ENCODE data around the gene FGF12. TPM values are rescaled to one million over a fixed set of nuclear protein-coding genes. Genes with fewer than 3 reads are reported as not detected.

FGF12 gene
- total RNA-seq, 1 experiment from 2014 or later = not detected

DNA sequence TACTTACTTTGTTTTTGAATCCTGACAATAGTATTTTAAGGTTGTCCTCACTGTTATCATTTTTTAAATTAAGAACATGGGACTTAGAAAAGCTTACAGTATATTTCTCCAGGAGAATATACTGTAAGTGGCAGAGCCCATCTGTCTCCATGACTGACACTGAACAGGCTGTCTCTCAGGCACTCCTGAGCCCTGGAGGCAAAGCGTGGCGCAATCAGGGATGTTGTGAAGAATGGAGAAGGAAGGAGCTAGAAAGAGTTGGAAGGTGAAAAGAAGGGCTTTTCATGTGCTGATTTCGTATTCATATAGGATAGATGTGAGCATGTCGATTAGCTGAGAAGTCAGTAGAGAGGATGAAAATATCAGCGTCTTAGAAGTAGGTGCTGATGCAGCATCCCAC lies 41.5 kb downstream of the FGF12 start:
- no peak for DNase-seq (ENCODE audit: low read depth)

DNA sequence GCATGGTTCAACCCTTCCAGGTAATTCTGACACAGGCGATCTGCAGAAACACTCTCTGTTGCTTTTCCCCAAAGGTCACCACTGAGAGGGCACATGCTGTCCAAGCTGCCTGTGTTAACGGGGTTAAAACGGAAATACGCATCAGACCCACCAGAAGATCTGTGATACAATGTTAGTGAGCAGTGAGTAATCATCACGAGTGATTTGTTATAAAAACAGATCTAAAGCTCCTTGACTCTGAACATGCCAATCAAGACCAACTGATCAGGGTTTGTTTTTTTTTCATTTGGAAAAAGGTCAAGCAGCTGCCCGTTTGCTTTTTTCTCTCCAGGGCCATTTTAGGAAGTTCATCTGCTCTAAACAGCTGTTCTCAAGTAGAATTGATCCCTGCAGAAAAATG lies 43.2 kb downstream of the FGF12 start:
- DNase-seq (ENCODE audit: low read depth) = peak; percentile 41

- no peak for DNase-seq (ENCODE audit: low read depth)
These were observed 51.2 kb downstream of the FGF12 start for GRCh38 chr3:192675958-192676649.

DNA sequence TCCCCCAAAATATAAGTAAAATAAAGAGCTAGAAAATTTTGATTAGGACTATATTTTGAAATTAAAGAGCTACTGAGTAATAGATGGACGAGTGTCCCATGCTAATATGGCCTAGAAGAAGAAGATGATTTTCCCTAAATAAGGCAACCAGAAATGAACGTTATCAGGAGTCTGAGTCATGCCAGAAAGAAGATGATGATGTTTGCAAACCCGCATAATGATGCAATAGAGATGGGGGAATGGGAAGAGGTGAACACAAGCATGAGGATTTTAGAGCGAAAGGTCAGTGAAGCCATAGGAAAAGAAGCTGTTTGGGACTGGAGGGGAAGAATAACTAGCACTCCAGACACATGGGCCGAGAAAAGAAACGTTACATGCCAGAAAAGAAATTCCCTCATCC lies 71.7 kb downstream of the FGF12 start:
- DNase-seq (ENCODE audit: low read depth) = no peak

DNA sequence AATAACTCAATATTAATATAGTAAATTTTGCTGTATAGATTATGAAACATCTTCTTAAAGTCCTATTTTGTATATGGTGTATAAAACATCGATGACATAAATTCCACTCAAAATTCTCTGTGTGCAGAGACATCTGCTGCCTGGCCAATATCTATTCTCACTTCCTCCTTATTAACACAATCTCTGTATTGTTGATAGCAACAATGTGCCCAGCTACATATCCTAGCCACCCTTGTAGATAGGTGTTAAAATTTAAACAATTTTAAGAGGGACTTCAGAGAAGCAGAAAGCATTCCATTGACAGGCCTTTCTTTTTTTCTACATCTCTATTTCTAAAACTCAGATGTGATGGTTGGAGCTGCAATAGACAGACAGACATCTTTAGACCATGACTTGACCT lies 72.3 kb downstream of the FGF12 start:
- no peak for DNase-seq (ENCODE audit: low read depth)

DNA sequence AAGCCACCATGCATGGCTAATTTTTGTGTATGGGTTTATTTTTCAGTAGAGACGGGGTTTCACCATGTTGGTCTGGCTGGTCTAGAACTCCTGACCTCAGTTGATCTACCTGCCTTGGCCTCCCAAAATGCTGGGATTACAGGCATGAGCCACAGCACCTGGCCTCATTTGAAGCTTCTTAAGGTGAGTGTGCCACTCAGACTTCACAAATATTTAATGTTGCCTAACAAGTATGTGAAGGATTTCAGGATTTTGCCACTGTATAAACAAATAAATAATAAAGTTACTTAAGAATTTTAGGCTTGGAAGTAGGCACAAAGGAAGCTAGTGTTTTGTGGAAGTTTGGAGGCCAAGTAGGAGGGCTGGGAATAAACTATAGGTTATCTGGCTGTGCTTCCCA lies 73.5 kb downstream of the FGF12 start:
- no peak for DNase-seq (ENCODE audit: low read depth)

GRCh38 chr3:192652727-192653126 lies 74.6 kb downstream of the FGF12 start:
- DNase-seq (ENCODE audit: low read depth) = no peak

- no peak for DNase-seq (ENCODE audit: low read depth)
These were observed 75.4 kb downstream of the FGF12 start for GRCh38 chr3:192651836-192652512.

- no peak for DNase-seq (ENCODE audit: low read depth)
These were observed 81.9 kb downstream of the FGF12 start for GRCh38 chr3:192645437-192645836.

GRCh38 chr3:192642651-192643050 lies 84.7 kb downstream of the FGF12 start:
- DNase-seq (ENCODE audit: low read depth) = no peak

- no peak for DNase-seq (ENCODE audit: low read depth)
These were observed 85.4 kb downstream of the FGF12 start for GRCh38 chr3:192641919-192642318.

DNA sequence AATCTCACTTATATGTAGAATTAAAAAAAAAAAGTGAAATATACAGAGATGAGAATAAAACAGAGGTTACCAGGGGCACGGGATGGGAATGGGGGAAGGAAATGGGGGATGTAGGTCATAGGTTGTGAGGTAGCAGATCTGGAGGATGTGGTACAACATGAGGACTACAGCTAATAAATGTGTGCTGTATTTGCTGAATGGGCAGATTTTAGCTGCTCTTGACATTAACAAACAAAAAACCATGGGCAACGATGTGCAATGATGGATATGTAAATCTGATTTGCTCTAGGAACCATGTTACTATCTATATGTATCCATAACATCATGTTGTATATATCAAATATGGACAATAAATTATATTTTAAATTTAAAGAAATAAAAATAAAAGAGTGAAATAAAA lies 87.4 kb downstream of the FGF12 start:
- DNase-seq (ENCODE audit: low read depth) = no peak

- DNase-seq (ENCODE audit: low read depth) = no peak
These were observed 89.5 kb downstream of the FGF12 start for GRCh38 chr3:192637803-192638202.

- no peak for DNase-seq (ENCODE audit: low read depth)
These were observed 90.6 kb downstream of the FGF12 start for GRCh38 chr3:192636517-192637444.

GRCh38 chr3:192629429-192629828 lies 97.9 kb downstream of the FGF12 start:
- DNase-seq (ENCODE audit: low read depth) = no peak

- DNase-seq (ENCODE audit: low read depth) = no peak
These were observed 105.4 kb downstream of the FGF12 start for GRCh38 chr3:192621909-192622308.

DNA sequence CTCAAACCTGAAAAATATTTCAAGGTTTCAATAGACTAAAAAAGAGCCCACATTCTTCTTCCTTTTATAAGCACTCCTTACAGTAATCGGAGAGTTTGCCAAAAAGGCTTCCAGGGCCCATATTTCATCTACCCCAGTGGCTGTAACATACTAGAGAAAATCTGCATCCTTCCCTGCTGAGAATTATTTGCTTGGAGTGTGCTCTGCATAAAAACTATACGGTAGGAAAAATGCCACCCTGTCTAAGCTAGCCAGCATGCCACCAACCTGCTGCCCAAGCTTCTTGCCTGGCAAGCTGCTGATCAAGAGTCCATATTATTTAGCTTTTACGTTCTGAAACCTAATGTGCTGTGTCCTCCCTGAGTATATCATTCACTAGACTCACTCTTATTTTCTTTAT lies 107.1 kb downstream of the FGF12 start:
- DNase-seq (ENCODE audit: low read depth) = no peak

- DNase-seq (ENCODE audit: low read depth) = no peak
These were observed 115.9 kb downstream of the FGF12 start for GRCh38 chr3:192611411-192611810.

- no peak for DNase-seq (ENCODE audit: low read depth)
These were observed 118.4 kb downstream of the FGF12 start for GRCh38 chr3:192608726-192609600.

- no peak for DNase-seq (ENCODE audit: low read depth)
These were observed 119.5 kb downstream of the FGF12 start for GRCh38 chr3:192607798-192608197.

DNA sequence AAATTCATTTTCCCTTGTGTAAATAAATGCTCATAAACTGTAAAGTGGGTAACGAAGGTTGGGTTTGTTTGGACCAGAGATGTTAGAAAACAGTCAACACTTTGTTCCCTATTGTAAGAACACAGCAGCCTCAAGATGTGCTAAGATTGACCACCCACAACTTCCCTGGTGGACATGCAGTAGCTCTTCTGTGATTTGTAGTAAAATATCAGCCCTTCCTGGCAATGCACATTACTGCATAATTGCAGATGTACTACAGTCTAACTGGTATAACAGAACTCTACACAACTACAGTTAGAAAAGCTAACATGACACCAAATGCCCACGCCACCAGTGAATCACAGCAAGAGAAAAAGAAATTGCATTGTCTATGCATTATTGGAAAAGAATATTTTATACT lies 129.4 kb downstream of the FGF12 start:
- DNase-seq (ENCODE audit: low read depth) = no peak
